Anterior cingulate cortex (tissue), 58 donors: Measurements from ENCODE around the gene HHIP.

Source experiments
- DNase-seq, 58 donors: peaks; one replicate each; lab custom pipeline; 2025; lab: John Stamatoyannopoulos, UW

The HHIP gene, protein sequence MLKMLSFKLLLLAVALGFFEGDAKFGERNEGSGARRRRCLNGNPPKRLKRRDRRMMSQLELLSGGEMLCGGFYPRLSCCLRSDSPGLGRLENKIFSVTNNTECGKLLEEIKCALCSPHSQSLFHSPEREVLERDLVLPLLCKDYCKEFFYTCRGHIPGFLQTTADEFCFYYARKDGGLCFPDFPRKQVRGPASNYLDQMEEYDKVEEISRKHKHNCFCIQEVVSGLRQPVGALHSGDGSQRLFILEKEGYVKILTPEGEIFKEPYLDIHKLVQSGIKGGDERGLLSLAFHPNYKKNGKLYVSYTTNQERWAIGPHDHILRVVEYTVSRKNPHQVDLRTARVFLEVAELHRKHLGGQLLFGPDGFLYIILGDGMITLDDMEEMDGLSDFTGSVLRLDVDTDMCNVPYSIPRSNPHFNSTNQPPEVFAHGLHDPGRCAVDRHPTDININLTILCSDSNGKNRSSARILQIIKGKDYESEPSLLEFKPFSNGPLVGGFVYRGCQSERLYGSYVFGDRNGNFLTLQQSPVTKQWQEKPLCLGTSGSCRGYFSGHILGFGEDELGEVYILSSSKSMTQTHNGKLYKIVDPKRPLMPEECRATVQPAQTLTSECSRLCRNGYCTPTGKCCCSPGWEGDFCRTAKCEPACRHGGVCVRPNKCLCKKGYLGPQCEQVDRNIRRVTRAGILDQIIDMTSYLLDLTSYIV

DNA sequence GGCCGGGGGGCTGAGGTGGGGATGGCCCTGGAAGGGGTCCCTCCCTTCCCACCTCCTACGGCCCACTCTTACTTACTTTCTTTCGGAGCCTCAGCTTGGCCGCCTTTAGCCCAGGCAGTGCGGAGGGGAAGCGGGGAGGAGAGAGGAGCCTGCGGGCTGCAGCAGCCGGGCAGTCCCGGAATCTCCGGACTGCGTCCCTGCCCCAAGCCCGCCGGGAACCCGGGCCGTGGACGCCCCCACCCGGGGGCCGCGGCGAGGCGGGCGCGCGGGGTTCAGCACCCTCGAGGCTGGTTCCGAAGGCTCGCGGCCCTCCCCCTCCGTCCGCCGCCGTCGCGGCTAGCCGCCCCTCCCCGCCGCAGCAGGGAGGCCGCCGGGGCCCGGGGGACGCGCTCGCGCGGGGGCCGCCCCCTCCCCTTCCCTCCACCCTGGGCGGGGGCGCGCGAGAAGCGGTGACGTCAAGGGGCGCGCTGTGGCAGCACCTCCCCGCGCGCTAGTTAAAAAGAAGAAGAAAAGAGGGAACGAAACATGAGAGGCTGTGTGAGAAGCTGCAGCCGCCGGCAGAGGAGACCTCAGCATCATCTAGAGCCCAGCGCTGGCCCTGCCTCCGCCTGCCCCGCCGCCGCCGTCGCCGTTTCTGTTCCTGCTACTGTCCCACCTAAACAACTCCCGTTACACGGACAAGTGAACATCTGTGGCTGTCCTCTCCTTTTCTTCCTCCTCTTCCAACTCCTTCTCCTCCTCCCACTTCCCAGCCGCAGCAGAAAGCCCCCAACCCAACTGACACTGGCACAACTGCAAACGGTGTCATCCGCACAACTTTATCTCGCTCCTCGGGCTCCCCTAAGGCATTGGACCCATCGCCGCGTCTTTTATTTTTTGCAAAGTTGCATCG, at the start of gene HHIP:
HHIP (plus strand) TSS at position 526 of the 892 bp plus-strand sequence. CDS start 520 bp downstream, outside the sequence.
- DNase-seq, result peak in 52 of 58 donors; percentile 7 to 85 (median 58)

DNA sequence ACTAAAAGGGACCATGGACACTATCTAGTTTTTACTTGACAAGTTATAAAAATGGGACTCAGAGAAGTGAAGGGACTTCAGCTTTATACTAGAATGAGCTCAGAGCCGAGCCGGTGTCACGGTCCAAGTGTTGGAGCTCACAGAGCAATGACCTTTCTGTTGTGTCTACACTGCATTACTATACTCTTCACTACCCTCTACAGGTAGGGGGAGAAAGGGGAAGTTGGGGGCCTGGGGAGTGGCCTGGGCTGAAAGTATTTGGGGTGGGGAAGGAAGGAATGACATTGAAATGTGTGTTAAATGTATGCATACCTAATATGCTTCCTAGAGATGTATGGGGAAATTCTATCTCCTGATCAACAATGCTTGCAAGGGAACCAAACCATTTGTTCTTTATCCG, 48.8 kb upstream of the HHIP start:
- no peak for DNase-seq

DNA sequence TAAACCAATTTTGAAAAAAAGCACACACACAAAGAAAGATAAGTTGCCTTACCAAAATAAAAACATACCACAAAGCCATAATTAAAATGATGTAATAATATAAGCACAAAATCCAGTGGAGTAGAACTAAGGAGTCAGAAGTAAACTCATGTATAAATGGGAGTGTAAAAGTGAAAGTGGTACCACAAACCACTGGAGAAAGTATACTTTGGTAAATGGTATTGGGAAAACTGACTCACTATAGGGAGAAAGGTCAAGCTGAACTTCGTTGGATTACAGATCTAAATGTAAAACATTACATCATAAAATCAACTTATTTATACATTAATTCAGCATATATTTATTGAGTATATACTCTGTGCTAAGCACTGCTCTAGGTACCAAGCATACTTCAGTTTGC, 46.3 kb upstream of the HHIP start:
- DNase-seq, result no peak

DNA sequence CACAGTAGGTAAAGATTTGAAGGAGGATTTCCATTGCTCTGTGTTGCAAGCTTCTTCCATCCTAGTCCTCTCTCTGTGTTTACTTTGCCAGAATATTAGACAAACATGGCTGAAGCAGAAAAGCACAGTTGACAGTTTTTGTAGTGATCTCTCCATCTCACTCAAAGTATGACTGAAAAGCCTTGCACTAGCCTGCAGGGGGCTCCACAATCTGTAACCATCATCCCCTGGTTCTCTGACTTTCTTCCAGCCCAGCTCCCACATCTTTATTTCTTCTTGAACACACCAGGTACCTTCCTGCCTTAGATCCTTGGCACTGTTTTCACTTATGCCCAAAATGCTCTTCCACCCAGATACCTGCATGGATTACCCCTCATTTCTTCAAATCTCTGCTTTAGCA, 34.1 kb upstream of the HHIP start:
- DNase-seq, result peak in 14 of 58 donors; percentile 0 to 14 (median 3)

DNA sequence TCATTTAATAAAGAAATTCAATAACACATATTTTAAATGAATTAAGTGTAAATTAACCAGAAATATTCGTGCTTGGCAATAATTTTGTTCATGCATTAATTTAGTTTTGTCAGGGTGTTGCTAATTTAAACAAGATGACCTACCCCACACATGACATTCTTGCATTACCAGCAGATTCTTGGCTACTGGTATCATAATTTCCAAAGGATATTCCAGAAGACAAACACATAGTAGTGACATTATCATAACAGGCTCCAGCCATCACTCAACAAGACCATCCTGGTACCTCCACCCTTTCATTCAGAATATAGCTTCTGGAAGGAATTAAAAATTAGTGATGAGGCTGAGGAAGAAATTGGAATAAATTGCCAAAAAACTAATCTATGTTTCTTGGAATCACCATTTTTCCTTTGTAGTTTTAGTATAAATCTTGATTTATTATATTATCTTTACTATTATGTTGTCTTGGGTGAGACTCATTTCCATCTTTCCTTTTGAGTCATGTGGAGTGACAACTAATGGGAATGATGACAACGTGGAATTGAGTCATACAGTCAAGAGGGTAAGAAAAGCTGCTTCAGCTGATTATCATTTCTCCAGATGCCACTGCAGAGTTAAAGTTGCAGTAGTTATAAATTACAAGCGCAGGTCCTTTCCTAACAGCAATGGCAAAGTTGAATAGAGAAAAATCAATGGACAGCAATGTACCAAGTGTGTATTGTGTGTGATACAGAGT, 30.9 kb upstream of the HHIP start:
- no peak for DNase-seq

DNA sequence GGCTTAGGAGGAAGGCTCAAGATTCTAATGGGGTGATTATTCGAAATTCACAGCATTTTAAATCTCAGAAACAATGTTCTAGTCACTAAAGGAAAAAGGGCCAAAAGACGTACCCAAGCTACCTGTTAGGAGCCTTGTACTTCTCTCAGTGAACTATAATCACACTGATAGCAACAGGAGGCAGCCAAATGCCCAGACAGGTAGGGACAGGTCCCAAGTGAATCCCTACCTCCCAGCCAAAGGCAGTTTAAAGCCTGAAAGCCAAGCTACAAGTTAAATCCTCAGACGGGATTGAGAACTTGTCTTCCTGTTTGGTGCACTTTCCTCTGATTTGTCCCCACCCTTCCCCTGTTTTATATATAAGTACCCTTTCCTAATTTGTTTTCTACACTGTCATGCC, 24.3 kb upstream of the HHIP start:
- no peak for DNase-seq

DNA sequence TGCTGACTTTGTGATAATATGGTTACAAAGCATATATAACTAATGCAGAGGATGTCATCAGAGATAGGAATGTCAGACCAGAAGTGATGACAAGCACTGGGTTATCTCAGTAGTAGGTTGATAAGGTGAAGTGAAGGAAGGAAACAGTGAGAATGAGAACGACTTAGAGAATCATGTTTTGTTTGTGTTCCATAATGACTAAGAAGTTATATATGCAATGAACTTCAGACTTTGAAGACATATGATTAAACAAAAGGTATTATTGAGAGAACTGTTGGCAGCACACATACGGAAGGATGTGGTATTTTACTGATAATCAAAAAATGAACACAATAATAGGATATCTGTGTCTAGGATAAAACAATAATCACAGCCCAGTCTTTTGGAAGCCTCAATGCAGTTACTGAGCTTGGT, 18.3 kb upstream of the HHIP start:
- no peak for DNase-seq

DNA sequence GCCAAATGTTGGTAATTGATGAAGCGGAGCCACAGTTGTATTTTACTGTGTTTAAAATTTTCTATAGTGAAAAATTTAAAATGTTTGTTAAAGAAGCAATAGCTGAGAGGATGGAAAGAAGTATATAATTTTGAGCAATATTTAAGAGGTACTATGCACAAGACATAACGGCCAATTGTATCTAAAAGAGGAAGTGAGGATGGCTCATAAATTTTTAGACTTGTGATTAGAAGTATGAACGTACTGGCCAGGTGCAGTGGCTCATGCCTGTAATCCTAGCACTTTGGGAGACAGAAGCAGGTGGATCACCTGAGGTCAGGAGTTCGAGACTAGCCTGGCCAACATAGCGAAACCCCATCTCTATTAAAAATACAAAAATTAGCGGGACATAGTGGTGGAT, 12.7 kb upstream of the HHIP start:
- no peak for DNase-seq

DNA sequence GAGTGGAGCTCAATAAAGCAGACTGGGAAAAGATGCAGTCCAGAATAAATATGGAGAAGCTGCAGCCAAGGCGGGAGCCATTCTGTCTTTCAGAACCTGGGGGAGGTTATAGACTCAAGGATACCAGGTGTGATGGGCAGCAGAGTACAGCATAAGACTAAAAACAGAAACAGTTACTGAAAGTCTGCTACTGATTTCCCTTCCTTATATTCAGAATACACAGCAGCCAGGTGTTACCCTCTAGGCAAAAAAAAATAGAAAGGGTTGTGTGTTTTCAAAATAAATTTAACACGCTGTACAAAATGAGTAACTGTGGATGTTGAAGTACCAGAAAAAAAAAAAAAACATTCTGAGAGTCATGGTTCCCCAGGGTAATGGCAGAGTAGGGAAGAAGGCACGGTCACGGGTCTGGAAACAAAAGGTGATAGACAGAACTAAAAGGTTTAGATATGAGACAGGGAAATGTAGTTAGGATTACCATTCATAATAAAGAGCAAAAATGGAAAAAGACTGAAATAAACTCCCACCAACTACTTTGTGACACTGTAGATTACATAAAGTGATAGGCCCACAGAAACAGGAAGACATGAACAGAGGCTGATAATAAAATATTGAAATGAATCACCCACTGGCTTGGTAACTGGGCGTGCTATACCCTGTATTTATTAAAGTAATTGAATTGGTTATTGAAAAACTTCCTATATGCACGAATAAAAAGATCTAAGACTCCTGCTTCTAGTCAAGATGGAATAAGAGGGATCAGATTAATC, 10.8 kb upstream of the HHIP start:
- no peak for DNase-seq

DNA sequence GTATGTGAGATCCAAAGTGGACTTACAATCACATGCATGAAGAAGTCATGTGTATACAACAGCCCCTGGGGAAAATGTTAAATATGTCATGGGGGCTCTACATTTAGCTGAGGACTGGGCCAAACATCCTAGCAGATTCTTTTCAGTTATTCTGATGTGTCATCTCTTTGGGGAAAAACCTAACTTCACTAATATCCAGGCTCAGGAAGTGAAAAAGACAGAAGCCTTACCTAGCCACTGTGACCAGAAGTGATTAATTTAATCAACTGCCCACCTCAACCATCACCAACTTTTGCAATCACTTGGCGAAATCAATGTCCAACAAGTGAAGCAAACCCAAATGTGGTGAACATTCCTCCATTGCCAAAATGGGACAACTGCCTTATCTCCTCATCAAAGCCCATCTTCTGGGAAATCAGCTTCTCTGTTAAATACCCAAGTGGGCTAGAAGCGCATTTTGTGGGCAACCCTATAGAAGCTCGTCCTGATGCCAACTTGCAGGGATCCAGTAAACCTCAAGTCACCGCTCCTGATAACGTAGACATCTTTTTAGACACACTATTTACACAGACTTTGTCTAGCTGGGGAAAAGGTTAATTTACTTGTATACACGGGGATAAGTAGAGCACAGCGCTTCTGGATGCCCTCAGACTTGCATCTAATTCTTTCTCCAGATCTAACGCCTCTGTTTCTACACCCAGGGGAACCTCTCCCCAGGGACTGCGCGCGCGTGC, 1.4 kb upstream of the HHIP start:
- no peak for DNase-seq

DNA sequence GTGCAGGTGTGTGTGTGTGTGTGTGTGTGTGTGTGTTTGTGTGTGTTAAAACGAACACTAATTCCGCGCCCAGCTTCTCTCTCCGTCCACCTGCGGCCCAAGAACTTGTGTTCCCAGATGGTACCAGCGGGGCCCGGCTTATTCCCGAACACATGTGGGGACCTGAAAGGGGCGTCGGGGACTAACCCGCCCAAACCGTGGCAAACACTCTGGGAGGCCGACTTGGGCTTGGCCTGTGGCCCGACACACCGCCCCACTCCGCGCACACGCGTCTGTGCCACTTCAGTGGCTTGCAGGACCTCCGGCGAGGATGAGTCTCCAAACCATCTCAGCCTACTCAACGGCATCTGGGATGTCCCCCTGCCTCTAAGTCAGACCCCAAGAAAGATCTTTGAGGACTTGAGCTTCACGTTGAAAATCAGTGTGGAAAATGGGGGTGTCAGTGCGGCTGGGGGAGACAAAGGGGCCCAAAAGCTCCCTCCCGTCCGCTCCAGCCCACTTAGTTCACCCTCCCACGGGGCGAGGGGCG, 790 bp upstream of the HHIP start:
- DNase-seq, result peak in 11 of 58 donors; percentile 5 to 60 (median 28)

DNA sequence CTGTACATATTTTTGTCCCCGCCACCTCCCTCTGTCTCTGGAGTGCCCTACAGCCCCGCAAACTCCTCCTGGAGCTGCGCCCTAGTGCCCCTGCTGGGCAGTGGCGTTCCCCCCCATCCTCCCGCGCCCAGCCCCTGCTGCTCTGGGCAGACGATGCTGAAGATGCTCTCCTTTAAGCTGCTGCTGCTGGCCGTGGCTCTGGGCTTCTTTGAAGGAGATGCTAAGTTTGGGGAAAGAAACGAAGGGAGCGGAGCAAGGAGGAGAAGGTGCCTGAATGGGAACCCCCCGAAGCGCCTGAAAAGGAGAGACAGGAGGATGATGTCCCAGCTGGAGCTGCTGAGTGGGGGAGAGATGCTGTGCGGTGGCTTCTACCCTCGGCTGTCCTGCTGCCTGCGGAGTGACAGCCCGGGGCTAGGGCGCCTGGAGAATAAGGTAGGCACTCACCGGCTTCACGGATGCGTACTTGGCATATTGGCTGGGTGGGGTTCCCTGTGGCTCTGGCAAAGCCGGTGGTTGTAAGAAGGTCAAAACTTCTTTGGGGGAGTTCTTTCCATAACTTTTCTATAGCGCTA, 653 bp downstream of the HHIP start:
- peak in 28 of 58 donors; percentile 3 to 71 (median 42) for DNase-seq

DNA sequence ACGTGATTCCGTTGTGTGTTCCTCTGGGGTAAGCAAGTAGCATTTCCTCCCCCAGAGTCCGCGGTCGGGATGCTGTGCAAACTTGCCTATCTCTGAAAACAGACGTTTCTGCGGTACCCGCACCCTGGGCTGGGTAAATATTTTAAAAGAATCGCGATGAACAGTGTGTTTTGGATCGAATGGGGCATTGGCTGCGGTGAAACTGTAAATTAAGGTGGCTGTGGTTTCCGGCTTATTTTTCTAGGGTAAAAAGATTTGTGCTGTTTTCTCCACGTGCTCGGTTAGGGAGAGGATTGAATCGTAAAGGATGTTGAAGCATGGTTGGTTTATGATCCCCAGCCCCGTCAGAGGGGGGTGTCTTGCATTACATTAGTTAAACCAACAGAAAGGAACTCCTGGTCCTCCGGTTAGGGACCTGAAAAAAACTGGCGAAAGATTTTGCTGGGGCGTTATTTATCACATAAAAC, 1.2 kb downstream of the HHIP start:
- DNase-seq, result peak in 9 of 58 donors; percentile 2 to 64 (median 29)

DNA sequence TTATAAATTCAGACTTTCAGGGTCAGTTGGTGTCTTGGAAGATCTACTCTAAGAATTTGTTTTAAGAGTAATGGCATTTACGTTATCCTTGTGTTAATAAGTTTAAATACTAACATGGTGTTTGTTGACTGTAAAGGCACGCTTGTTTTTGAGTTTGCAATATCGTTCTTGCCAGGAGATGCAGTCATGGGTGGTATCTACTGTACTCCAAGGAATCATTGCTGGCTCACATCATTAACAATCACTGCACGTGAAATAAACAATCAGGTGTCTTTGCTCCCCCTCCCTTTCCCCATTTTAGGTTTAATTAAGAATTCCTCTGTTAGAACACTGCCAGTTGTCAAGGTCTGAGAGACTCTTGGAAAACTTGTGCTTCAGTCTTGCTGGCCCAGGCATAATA, 1.6 kb downstream of the HHIP start:
- DNase-seq, result no peak

DNA sequence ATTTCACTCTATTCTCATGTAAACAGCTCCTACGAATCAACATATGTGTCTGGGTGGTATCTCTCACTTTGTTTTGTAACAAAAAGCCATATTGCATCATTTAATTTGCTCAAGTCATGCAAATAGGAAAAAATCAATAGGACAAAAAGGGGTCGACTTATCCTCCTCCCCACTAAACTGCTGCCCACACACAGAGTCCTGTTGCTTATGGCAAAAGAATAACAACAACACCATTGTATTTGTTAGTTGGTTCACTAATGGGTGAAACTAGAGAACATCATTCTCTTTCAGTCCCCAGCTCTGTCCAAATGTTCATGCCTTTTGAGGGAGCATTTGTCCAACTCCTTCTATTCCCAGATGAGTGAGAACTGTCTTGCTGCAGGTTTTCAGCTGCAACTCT, 2.1 kb downstream of the HHIP start:
- DNase-seq, result peak in 5 of 58 donors; percentile 5 to 39 (median 22)

DNA sequence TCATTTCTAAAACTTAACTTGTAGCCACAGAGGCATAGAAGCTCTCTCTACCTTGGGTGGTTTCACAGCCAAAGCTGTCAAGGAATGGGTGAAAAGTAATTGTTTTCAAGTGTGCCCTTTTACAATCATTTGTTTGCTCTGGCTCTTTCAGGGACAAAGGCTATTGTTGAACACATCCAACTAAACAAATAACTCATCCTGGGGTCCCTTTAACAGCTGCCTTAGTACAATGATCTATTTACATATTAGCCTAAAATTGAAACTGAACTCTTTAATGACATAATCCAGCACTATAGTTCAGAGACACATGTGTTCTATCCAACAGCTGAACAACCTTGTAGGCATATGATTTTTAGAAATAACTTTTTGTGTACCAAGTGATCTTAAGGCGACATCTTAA, 3.7 kb downstream of the HHIP start:
- DNase-seq, result peak in 1 of 58 donors; percentile 55

DNA sequence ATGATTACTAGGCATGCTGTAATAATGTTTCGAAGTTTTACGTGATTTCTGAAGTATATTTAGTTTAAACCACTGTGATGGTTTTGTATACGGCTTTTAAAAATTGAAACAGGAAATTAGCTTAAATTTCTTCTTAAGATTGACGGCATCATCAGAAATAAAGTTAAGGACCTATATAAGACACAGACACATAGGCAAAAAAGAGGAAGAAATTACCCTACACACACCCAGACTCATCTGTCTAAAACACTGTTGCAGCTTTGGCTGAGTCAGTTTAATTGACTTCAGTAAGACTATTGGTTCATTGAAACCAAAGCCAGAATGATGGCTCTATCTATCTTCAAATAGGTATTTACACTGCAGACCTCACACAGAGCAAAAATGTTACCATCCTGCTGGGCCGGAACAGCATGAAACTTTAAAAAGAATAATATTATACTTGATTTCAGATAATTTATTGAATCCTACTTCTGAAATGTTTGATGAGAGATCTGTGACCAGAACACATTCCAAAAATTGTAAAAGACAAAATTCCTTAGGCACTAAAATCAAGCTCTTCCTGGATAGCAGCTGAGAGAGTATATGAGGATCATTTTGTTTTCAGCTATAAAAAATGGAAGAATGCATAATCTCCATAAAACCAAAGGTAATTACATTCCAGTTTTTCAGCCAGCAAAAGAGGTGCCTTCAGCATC, 4.5 kb downstream of the HHIP start:
- peak in 1 of 58 donors; percentile 19 for DNase-seq
